ENCODE measurements around the gene B4GALNT2. TPM values are rescaled to one million over a fixed set of nuclear protein-coding genes. Genes with fewer than 3 reads are reported as not detected.

Gene B4GALNT2
- total and polyA plus RNA-seq, 2 of the 13 experiments (the other 11 are each of a cell fraction or from before 2014, with no cell fraction given) = not detected

- Histone ChIP-seq H2AFZ (ENCODE audit: low read length) (no peak overlapping the region), H3K4me3 (replicated peaks in 1 of 3; ENCODE audit: insufficient read depth in 1 of 3, low read depth in 2 of 3, low read length in 3 of 3) (peak overlapping the region in 1 of 3 experiments; percentile 2; a peak in 1 of 6 replicates), H3K36me3 (replicated peaks in 1 of 2; ENCODE audit: control insufficient read depth in 1 of 2, insufficient read depth in 2 of 2, low read length in 2 of 2) (no peaks in the 10 kb centered on the region), H3K9me3 (ENCODE audit: low read length) (no peaks in the 10 kb centered on the region), H3K27me3 (ENCODE audit: control insufficient read depth in 1 of 2, insufficient read depth in 2 of 2, low read length in 2 of 2) (no peaks in the 10 kb centered on the region), H3K27ac (ENCODE audit: extremely low read length, insufficient read depth, low read length) (peak overlapping the region; percentile 65), H3K9ac (ENCODE audit: insufficient read depth, low read depth, low read length) (0 out of 2 replicates have a peak overlapping the region, but pooled peaks have one; percentile 3), H3K4me2 (ENCODE audit: low read depth, low read length) (peak overlapping the region; percentile 54), H4K20me1 (ENCODE audit: insufficient read depth, low read length) (no peaks in the 10 kb centered on the region), H3K79me2 (ENCODE audit: insufficient read depth, low read length) (no peaks in the 10 kb centered on the region), H3K4me1 (ENCODE audit: insufficient read depth, low read length) (peaks cover 60% of the 10 kb centered on the region)
- 12% methylated on average over 5 of the region's 5 CpGs for WGBS (ENCODE audit: low lambda C conversion rate)
- in situ Hi-C loops (cut with HindIII; ENCODE audit: extremely low pct_ligation_motif_present, low pct_unique_long_range_greater_than_20kb) = no loop called here
- peak; percentile 91 for ATAC-seq
- DNase-seq (ENCODE audit: low spot score) = peak; percentile 98
- ChIA-PET POLR2A (interaction anchor here (0.8 to 1.8 kb wide), 6 partner anchors 9 to 134 kb away, joined by 3 to 20 read pairs (median 4); no protein-coding TSS in a partner anchor), CTCF (ENCODE audit: low intra/inter-chr PET ratio, low total read pairs) (no interaction called here)
- intact Hi-C loops (cut with micrococcal nuclease; ENCODE audit: unreplicated experiment) = loop anchor here (2.0 to 5.0 kb wide), 2 partner anchors 38 to 86 kb away; no protein-coding TSS in a partner anchor
- FAIRE-seq = peak; percentile 98
- no TSS peak for BruUV-seq (replicated peaks)
- TF ChIP-seq SOX5 (CRISPR knock-in tag; IDR thresholded peaks at IDR 0.05; ENCODE audit: borderline replicate concordance) (peak; percentile 89), ZNF710 (CRISPR knock-in tag; IDR thresholded peaks at IDR 0.05; ENCODE audit: borderline replicate concordance) (peak; percentile 96; the same call in 1 of the 2 replicates), ZSCAN30 (CRISPR knock-in tag; IDR thresholded peaks at IDR 0.05) (no peak), HNF1B (CRISPR knock-in tag; IDR thresholded peaks at IDR 0.05) (peak; percentile 82), GATA4 (IDR thresholded peaks at IDR 0.05; ENCODE audit: borderline replicate concordance, low read depth) (peak; percentile 98), ZKSCAN8 (CRISPR knock-in tag; IDR thresholded peaks at IDR 0.05; ENCODE audit: borderline replicate concordance) (peak; percentile 91; the same call in 1 of the 2 replicates), EED (CRISPR knock-in tag; IDR thresholded peaks at IDR 0.05) (no peak), CSRNP2 (CRISPR knock-in tag; conservative IDR thresholded peaks at IDR 0.05; ENCODE audit: low read depth) (no peak), SETDB1 (CRISPR knock-in tag; IDR thresholded peaks at IDR 0.05; ENCODE audit: borderline replicate concordance) (no peak), RFXAP (CRISPR knock-in tag; IDR thresholded peaks at IDR 0.05; ENCODE audit: borderline replicate concordance) (0 out of 2 replicates have a peak, but pooled peaks have one; percentile 34), PTBP1 (IDR thresholded peaks at IDR 0.05; ENCODE audit: low read depth, low read length, poor library complexity, severe bottlenecking) (no peak), CHD4 (IDR thresholded peaks at IDR 0.05; ENCODE audit: borderline replicate concordance, low read length) (peak; percentile 85; the same call in 1 of the 2 replicates), TBX3 (IDR thresholded peaks at IDR 0.05; ENCODE audit: borderline replicate concordance) (peak; percentile 53; the same call in 1 of the 2 replicates), HOXA3 (CRISPR knock-in tag; IDR thresholded peaks at IDR 0.05) (peak; percentile 81), ZNF205 (CRISPR knock-in tag; IDR thresholded peaks at IDR 0.05) (peak; percentile 78; the same call in 1 of the 2 replicates), ZIK1 (CRISPR knock-in tag; IDR thresholded peaks at IDR 0.05; ENCODE audit: borderline replicate concordance, low read depth) (no peak)
These were observed 26.0 kb upstream of the B4GALNT2 start for GRCh38 chr17:49106321-49107210.
